Bronchial epithelial cell (primary cell): ENCODE results near the gene PLEKHJ1. TPM values are rescaled to one million over a fixed set of nuclear protein-coding genes. Genes with fewer than 3 reads are reported as not detected.

Source experiments
- DNase-seq: peaks from one replicate; pipeline ENCODE4 v3.0.0-alpha.2; 2010; ENCODE audit warnings: low read depth
- FAIRE-seq: peaks from 2 replicates; lab custom pipeline; 2011; peaks lifted over from hg19 to GRCh38; lab: Jason Lieb, UNC
- H3K27me3 ChIP-seq: 2 replicates; pipeline ENCODE4 v1.5.1; 2011; ENCODE audit warnings: low read length; ENCODE audit not compliant: control insufficient read depth, insufficient read depth
- H3K36me3 ChIP-seq: 2 replicates; pipeline ENCODE4 v1.5.1; 2011; ENCODE audit warnings: low read length; ENCODE audit not compliant: control insufficient read depth, insufficient read depth
- H3K4me3 ChIP-seq: 2 replicates; pipeline ENCODE4 v1.5.1; 2011; ENCODE audit warnings: mild to moderate bottlenecking, low read depth, low read length, control low read depth
- total RNA-seq: library from RNA; depleted of rRNA; stranded (reverse); fragments of >200 nt; gene quantifications from 2 replicates; pipeline ENCODE4 v1.2.1, GENCODE V29; 2014
- TF ChIP-seq, protein P1 (sequence below): IDR thresholded peaks from 2 replicates; pipeline ENCODE4 v1.5.1; 2011; ENCODE audit warnings: mild to moderate bottlenecking, moderate library complexity, low read length, control low read depth, inconsistent platforms; ENCODE audit not compliant: insufficient read depth, severe bottlenecking

The PLEKHJ1 gene
- total RNA-seq, 1 donor from 2014 or later, result 59.8 TPM

DNA sequence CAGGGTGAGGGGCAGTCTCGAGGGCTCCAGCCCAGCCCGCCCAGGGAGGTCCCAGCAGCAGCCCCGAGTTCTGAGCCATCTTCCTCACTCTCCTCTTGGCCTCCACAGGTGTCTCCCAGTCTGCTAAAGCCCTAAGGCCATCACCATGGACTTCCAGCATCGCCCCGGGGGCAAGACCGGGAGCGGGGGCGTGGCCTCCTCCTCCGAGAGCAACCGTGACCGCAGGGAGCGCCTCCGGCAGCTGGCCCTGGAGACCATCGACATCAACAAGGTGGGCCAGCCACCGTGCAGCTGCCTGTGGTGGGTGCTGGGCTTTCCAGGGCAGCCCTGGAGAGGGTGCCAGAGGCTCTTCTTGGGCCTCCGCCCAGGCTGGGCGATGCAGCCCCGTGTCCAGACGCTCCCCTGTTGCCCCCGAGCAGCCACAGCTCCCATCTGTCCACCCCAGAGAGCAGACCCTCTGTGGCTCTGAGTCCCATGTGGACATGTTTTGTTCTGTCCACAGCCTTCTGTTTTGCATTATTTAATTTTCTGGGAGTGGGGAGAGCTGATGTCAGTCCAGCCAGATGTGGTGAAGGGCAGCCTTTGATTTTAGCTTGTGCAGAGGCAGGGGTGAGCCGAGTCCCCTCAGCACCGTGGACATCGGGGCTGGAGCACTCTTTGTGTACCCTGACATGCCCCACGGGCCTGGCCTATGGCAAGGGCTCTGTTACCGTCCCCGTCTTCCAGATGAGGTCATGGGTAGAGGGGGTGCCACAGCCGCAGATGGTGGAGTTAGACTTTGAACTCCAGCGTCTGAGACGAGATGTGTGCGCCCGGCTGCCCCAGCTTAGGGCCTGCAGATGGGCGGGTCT is 7.4 kb upstream of the PLEKHJ1 start:
- Histone ChIP-seq H3K27me3 (no peaks in the 10 kb centered on the region), H3K4me3 (no peak overlapping the region), H3K36me3 (peaks cover 42% of the 10 kb centered on the region)
- FAIRE-seq (no peak), DNase-seq (no peak)
- TF ChIP-seq, protein P1, sequence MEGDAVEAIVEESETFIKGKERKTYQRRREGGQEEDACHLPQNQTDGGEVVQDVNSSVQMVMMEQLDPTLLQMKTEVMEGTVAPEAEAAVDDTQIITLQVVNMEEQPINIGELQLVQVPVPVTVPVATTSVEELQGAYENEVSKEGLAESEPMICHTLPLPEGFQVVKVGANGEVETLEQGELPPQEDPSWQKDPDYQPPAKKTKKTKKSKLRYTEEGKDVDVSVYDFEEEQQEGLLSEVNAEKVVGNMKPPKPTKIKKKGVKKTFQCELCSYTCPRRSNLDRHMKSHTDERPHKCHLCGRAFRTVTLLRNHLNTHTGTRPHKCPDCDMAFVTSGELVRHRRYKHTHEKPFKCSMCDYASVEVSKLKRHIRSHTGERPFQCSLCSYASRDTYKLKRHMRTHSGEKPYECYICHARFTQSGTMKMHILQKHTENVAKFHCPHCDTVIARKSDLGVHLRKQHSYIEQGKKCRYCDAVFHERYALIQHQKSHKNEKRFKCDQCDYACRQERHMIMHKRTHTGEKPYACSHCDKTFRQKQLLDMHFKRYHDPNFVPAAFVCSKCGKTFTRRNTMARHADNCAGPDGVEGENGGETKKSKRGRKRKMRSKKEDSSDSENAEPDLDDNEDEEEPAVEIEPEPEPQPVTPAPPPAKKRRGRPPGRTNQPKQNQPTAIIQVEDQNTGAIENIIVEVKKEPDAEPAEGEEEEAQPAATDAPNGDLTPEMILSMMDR, result no peak

DNA sequence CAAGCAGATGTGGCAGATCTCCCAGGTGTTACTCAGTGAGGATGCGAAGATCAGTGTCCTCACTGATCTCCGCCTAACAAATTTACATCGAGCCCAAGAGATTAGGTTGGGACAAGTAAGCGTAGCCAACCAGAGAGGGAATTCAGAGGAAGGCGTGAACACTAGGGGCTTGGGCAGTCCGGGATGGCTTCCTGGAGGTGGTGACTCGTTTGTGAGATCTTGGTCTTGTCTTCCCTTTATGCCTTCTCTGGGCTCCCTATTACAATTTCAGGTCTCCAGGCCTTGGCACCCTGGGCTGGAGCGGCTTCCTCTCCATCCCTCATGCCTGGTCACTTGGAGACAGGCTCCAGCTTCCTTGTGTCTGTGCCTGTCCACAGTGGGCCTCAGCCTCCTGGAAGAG is 6.7 kb upstream of the PLEKHJ1 start:
- FAIRE-seq, result no peak

DNA sequence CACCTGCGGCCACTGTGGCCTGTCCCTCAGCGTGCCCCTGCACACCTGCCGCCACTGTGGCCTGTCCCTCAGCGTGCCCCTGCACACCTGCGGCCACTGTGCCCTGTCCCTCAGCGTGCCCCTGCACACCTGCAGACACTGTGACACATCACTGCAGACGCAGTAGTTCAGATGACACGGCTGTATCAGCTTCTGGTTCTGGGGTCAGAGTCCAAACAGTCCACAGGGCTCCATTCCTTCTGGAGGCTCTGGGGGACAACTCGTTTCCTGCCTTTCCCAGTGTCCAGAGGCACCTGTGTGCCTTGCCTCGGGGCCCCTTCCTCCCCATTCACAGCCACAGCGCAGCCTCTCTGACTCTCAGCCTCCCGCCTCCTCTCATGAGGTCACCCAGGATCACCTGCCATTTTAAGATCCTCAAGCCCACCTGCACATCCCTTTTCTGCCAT is 6.0 kb upstream of the PLEKHJ1 start:
- Histone ChIP-seq H3K27me3 (no peaks in the 10 kb centered on the region), H3K36me3 (peaks cover 39% of the 10 kb centered on the region), H3K4me3 (no peak overlapping the region)
- TF ChIP-seq, protein P1, result no peak
- DNase-seq (no peak), FAIRE-seq (no peak)

More for the DNA sequence above, 6.7 kb upstream of the PLEKHJ1 start:
- H3K36me3 ChIP-seq, result peaks cover 42% of the 10 kb centered on the region
- H3K4me3 ChIP-seq, result no peak overlapping the region
- TF ChIP-seq, protein P1, result no peak
- DNase-seq, result no peak
- H3K27me3 ChIP-seq, result no peaks in the 10 kb centered on the region

DNA sequence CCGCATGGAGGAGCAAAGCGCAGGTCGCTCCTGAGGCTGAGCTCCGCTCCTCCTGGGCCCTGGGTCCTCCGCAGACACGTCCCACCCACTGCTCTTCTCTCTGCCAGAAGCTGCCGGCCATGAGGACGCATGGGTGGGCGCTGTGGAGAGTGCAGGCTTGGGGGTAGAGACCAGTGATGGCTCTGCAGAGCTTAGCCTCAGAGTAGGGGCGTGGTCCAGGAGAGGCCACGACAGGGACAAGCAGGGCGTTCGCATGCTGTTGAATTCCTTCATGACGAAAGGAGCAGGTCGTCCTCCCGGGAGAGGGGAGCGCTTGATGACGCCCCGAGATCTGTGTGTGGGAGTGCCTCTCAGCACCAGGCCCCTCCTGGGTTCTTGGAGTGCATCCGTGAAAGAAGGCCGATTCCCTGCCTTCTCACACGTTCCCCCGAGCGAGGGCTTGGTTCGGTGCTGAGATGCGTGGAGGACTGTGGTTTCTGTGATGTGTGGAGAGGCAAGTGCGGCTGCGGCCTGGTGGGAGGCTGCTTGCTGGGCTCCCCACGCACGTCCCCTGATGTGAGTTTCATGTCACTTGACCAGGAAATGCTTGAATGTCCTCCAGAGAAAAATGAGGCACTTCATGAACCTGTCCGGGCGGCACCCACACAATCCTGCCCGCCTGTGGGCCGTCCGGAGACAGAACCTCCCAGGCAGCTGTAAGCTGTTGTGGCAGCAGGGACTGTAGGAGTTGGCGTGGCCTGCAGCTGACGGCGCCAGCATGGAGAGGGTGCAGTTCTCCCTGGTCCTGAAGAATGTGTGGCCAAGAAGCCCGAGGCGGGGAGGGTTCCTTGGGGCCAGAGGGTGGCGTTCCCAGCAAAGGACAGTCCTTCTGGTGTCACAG is 5.0 kb upstream of the PLEKHJ1 start:
- DNase-seq, result no peak
- Histone ChIP-seq H3K27me3 (no peaks in the 10 kb centered on the region), H3K36me3 (peaks cover 32% of the 10 kb centered on the region), H3K4me3 (no peak overlapping the region)
- TF ChIP-seq, protein P1, result no peak
- FAIRE-seq, result no peak

DNA sequence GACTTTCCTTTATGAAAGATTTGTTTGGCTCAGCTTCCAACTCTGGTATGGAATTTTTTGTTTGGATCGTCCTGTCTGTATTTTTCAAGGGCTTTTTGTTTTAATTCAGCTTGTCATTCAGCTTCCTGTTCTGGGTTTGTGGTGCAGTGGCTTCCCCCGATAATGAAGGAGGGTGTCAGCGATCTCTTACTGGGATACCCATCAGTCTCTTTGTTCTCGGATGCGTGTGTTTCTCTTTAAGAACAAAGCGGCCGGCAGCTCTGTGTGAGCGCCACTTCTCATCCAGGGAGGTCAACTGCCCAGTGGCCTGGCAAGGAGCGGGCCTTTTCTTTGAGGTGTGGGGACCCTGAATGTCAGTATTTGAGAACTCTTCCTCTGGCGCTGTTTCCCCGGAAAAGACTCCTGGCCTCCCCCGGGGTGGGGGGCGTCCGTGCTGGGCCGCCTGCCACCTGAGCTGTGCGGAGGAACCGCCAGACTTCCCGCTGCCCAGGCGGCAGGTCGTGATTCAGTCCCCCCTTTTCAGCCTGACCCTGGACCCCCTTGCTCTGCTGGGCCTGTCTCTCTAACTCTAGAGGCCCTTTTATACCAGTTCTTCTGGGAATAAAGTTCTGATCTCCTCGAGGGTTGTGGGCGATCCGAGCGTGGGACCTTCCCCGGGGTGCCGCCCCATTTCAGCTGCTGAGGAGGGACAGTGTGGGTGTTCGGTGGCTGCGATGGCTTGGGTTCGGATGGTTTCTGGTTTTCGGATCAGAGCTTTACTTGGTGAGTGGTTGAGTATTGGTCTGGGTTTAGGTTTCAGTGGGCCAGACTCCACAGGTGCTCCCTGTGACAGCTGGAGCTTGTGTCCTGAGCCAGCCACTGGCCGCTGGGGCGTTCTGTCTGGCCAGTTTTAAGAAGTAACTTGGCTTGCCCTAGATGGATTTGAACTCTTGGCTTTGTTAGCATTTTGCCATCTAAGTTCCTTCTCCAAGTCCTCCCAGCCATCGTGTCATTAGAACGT is 3.9 kb upstream of the PLEKHJ1 start:
- TF ChIP-seq, protein P1, result no peak
- Histone ChIP-seq H3K36me3 (peaks cover 27% of the 10 kb centered on the region), H3K4me3 (peak overlapping the region; percentile 3), H3K27me3 (no peaks in the 10 kb centered on the region)
- FAIRE-seq (no peak), DNase-seq (no peak)
